Activated CD8-positive, alpha-beta memory T cell treated with anti-CD3 and anti-CD28 coated beads for 4 hours (primary cell): ENCODE measurements around the gene ANAPC16.
A peak's percentile ranks its signal among the peaks of the same experiment; 100 is the strongest.
"Not testable (repeated sequence)": the region's sequence is repeated elsewhere in the genome, so short reads cannot be mapped to it uniquely, and the experiment has no call there.

Source experiments
- DNase-seq, 2 donors: peaks; one replicate each; pipeline ENCODE4 v3.0.0-alpha.2; 2020; ENCODE audit warnings: low read depth in 2 of 2

The ANAPC16 gene

DNA sequence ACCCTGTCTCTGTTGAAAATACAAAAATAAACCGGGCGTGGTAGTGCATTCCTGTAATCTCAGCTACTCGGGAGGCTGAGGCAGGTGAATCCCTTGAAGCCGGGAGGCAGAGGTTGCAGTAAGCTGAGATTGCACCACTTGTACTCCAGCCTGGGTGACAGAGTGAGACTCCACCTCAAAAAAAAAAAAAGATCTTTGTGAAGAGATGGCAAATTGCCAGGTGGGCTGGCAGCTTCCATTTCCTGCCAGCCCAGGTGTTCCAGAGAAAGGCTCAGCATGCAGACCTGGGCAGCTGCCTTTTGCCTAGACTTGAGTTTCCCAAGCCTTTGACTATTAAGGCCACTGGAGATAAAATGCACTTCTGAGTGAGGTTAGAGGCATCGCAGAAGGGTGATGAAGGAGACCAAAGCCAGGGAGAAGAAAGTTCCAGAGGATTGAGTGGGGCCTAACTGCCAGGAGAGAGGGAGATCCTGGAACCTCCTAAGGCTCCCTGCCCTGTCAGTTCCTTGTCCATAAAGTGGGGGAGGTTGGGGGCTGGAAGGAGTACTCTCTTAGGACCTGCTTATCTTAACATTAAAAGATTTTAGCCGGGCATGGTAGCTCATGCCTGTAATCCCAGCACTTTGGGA is 47.9 kb downstream of the ANAPC16 start:
- DNase-seq, result no peak

DNA sequence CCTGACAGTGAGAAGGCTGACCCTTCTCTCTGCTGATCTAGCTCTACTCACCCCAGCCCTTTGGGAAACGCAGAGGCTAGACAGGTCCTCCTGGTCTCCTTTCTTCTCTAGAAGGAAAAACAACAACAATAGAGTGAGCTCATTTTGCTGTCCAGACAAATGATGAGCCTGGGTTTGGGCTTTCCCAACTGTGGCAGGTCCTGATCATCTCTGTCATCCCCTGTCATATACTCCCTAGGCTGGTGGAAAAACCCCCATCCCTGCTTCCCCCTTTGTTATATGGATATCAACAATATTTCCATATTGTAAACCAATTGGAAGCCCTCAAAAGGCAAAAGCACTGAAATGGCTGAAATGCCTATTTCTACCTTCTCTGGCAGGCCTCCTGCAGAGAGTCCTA is 48.7 kb downstream of the ANAPC16 start:
- DNase-seq, result no peak

- no peak for DNase-seq
Measured at GRCh38 chr10:72265508-72265907, 49.7 kb downstream of the ANAPC16 start.

- DNase-seq, result no peak
Measured at GRCh38 chr10:72265990-72266865, 50.4 kb downstream of the ANAPC16 start.

DNA sequence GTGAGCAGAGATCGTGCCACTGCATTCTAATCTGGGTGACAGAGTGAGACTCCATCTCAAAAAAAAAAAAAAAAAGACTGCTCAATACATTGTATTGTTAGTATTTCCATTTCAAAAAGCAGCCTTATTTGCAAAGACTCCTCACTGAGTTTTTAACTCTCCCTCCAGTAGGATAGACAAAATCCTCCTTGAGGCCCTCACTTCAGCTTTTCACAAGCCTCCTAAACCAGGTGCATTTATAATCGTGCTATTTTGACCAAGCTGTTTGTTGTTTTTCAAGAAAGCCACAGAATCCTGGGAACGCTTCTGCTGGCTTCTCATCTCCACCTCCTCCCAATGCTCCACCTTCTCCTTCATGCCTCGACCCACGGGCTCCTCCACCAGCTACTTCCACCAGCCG is 51.6 kb downstream of the ANAPC16 start:
- no peak for DNase-seq

- DNase-seq, result no peak
Measured at GRCh38 chr10:72267819-72268399, 52.1 kb downstream of the ANAPC16 start.

GRCh38 chr10:72268475-72269200 is 52.8 kb downstream of the ANAPC16 start:
- not testable (repeated sequence) for DNase-seq

DNA sequence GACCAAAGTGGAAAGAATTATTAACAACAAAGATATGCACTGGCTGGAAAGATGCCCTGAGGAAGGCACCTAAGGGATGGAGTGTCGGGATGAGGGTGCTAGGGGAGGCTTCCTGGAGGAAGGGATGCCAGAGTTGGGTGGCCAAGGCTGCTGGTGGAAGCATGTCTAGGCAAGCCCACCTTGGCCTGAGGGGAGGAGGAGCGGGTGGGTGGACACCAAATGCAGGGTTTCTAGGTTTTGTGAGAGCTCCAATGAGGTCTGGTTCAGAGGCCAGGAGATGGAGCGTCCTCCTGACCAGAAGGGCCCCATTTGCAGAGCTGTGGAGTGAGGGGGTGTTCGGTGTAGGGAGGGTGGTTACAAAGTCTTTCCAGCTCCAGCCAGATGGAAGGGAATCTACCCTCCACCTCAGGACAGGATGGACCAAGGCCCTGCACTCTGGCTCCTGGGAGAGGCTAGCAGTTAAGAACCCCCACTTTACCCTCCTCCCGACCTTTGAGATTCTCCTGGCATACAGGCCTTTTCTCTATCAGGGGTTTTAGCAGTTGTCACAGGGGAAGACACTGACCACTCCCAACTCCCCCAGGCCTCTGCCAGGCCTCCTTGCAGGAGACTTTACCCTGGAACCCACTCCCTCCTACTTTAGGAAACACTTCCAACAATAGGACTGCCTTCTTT is 54.9 kb downstream of the ANAPC16 start:
- no peak for DNase-seq

DNA sequence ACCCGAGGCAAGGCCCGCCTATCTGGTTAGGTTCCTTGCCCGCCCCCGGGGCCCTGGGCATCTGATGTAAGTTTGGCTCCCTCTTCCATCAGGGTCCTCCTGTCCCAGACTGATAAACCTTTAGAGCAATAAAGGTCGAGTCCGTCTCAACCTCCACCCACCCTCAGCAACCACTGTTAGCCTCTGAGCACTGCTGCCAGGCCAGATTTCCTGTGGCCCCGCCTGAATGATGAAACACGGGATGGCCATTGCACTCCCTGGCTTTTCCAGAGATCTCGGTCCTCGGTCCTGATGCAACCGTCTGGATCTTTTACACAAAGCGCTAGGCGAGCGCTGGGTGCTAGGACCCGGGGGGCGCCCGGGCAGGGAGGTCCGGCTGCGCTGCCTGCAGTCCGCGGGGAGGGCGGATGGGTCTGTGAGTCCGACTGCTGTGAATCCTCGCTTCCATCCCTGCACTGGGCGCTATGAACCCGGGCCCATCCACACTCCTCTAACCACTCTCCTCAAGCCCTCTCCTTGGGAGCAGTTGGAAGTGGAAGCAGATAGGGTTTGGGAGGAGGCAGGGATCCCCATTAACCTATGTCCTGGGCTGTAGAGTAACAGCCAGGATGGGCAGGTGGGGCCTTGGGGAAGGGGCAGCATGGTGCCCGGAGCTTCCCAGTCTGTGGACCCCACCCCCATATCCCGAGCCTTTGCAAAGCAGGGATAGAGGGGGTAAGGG is 57.0 kb downstream of the ANAPC16 start:
- no peak for DNase-seq

DNA sequence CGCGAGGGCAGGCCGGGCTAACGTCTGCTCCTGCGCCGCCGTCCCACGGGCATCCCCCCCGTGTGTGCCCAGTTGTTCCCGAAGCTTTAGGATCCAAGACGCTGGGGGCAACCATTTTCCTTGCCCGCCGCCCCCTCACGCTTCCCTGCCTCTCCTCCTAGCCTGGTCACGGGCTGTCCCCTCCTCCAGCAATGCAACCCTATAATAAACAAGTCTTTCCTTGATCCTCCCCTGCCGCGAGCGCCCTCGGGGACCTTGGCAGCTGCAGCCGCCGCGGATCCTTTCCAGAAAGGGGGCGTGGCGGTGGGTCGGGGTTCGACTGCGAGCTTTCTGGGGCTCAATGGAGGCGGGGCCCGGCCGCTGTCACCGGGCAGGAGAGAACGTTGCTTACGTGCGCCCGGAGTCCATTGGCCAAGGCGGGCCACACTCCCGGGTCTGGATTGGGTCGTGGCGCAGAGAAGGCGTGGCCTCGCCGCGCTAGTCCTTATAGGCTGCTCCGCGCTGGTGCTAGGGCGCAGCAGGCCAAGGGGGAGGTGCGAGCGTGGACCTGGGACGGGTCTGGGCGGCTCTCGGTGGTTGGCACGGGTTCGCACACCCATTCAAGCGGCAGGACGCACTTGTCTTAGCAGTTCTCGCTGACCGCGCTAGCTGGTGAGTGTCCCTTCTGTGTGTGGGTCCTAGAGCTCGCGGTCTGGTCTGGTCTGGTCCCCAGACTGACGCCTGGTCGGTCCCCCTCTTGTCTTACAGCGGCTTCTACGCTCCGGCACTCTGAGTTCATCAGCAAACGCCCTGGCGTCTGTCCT is 57.8 kb downstream of the ANAPC16 start, which contains the start of gene DDIT4:
Gene DDIT4 (plus strand): TSS at position 515 of the 803 bp plus-strand sequence. CDS start 293 bp downstream, outside the sequence.
- peak; percentile 90 to 93 for DNase-seq

DNA sequence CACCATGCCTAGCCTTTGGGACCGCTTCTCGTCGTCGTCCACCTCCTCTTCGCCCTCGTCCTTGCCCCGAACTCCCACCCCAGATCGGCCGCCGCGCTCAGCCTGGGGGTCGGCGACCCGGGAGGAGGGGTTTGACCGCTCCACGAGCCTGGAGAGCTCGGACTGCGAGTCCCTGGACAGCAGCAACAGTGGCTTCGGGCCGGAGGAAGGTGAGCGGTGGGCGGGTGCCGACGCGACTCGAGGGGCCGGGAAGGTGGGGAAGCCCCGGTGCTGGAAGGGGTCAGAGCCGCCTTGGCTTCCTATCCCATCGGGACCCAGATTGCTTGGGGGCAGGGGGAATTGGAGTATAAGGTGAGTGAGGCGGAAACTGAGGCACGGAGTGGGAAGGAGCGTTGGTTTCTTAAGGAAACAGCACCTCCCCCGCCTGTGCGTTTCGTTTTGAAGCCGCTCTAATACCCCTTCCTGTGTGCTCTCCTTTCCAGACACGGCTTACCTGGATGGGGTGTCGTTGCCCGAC is 58.5 kb downstream of the ANAPC16 start:
- DNase-seq, result no peak

GRCh38 chr10:72274730-72275350 is 59.0 kb downstream of the ANAPC16 start:
- no peak for DNase-seq

DNA sequence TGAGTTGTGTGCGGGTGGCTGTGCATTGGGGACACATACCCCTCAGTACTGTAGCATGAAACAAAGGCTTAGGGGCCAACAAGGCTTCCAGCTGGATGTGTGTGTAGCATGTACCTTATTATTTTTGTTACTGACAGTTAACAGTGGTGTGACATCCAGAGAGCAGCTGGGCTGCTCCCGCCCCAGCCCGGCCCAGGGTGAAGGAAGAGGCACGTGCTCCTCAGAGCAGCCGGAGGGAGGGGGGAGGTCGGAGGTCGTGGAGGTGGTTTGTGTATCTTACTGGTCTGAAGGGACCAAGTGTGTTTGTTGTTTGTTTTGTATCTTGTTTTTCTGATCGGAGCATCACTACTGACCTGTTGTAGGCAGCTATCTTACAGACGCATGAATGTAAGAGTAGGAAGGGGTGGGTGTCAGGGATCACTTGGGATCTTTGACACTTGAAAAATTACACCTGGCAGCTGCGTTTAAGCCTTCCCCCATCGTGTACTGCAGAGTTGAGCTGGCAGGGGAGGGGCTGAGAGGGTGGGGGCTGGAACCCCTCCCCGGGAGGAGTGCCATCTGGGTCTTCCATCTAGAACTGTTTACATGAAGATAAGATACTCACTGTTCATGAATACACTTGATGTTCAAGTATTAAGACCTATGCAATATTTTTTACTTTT is 59.7 kb downstream of the ANAPC16 start:
- DNase-seq, result no peak

DNA sequence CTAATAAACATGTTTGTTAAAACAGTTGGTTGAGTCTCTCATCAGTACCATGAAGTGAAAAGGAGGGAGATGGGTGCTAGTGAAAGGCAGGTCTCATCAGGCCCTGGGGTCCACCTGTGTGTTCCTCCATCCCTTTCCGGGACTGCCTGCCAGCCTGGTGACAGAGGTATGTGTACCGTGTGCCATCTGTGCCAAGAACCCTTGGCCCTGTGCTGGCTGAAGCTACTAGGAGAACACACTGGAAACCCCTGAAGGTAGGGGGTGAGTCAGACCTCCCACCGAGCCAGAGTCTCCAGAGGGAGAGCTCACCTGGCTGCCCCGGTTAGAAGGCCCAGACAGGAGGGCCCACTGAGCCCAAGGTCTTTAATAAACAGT is 60.2 kb downstream of the ANAPC16 start:
- DNase-seq, result no peak

GRCh38 chr10:72276421-72277339 is 60.9 kb downstream of the ANAPC16 start:
- DNase-seq, result no peak

GRCh38 chr10:72277340-72277995 is 61.7 kb downstream of the ANAPC16 start:
- DNase-seq, result no peak

DNA sequence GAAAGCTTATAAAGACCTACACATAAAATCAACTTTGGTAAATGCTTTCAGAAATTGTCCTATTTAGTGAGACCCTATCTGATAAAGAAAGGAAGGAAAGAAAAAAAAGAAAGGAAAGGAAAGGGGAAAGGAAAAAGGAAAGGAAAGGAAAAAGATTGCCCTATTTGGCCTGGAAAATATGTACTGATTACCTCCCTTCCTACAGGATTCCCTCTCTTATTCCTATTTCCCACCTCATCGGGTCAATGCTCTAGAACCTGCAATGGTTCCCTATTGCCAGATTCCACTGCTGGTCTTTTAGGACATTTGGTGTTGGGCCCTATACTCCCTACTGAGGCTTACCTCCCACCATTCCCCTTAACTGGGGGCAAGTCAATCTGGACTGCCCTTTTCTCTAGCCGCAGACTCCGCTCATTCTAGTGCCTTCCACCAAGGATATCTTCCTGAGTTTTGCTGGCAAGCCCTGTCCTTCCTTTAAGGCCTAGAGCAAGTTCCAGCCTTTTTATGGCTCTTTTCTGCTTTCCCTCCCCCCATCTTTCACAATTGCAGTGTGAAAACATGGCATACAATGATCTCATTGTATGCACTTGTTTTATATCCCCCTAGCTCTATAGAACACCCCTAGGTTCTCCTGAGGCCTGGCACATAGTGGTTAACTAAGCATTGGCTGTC is 62.3 kb downstream of the ANAPC16 start:
- DNase-seq, result no peak
